ENCODE results near the gene TRPM3.

The TRPM3 gene

GRCh38 chr9:70484232-70485130 is 636.9 kb downstream of the TRPM3 start:
- FAIRE-seq: peak; percentile 56
- DNase-seq (ENCODE audit: extremely low spot score, insufficient read length, low read depth): peak; percentile 25

GRCh38 chr9:70481471-70481870 is 640.0 kb downstream of the TRPM3 start:
- FAIRE-seq (no peak), DNase-seq (ENCODE audit: extremely low spot score, insufficient read length, low read depth) (no peak)

GRCh38 chr9:70480405-70480980 is 640.9 kb downstream of the TRPM3 start:
- FAIRE-seq (no peak), DNase-seq (ENCODE audit: extremely low spot score, insufficient read length, low read depth) (no peak)

- DNase-seq (ENCODE audit: extremely low spot score, insufficient read length, low read depth): no peak
- FAIRE-seq: no peak
These were observed 641.5 kb downstream of the TRPM3 start for GRCh38 chr9:70479880-70480291.

Data from GM18507 (cell line).